Measurements from ENCODE around the gene RPS6KA1. TPM values are rescaled to one million over a fixed set of nuclear protein-coding genes. Genes with fewer than 3 reads are reported as not detected.

RPS6KA1 gene
- total RNA-seq, 2 experiments from 2014 or later: 29.1 to 29.6 TPM

DNA sequence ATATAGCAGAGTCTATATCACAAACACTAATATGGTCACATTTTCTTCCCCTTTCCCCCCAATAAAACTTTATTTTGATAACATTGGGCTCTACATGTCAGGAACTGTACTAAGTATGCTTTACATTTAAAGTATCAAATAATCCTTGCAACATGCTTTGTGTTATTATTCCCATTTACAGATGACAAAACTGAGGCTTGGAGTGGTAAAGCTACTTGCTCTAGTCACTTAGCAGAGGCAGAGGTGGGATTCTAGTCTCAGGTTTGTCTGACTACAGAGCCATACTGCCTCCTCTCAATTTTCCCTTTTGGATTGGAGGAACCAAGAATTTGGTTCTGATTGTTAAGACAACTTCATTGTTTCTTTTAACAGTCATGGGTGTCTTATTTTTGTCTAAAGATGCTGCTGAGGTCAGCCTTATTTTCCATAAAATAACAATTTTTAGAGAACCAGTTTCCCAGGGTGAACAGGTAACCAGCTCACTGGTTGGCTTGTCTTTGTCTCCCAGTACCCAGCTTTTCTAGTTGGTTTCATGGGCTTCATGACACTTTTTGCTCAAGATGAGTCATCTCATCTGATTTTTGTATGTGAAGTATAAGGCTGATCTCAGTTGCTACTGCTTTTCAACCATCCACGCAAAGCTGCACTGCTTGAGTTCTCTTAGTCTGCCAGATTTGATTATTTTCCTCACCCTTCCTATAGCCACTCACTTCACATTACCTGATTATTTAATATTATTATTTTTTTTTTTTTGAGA is 85.3 kb downstream of the RPS6KA1 start:
- Histone ChIP-seq H3K9me3 (ENCODE audit: control insufficient read depth in 1 of 2, insufficient read depth in 1 of 2, low read length in 2 of 2) (no peaks in the 10 kb centered on the region), H3K27me3 (ENCODE audit: control insufficient read depth in 1 of 2, insufficient read depth in 2 of 2, low read length in 2 of 2) (no peaks in the 10 kb centered on the region), H3K4me3 (ENCODE audit: low read length) (no peak overlapping the region), H3K27ac (ENCODE audit: low read depth in 1 of 2, low read length in 2 of 2) (no peak overlapping the region), H3K4me1 (ENCODE audit: insufficient read depth, low read length) (peaks cover 8% of the 10 kb centered on the region), H3K36me3 (ENCODE audit: insufficient read depth, low read length) (no peaks in the 10 kb centered on the region)
- Mint-ChIP-seq H3K4me1 (ENCODE audit: low read depth) (peaks cover 24% of the 10 kb centered on the region), H3K36me3 (ENCODE audit: low read depth) (no peaks in the 10 kb centered on the region), H3K9me3 (no peaks in the 10 kb centered on the region), H3K4me3 (no peak overlapping the region), H3K27me3 (no peaks in the 10 kb centered on the region), H3K27ac (no peak overlapping the region)
- ChIA-PET CTCF (interaction anchor here (1.1 to 1.2 kb wide), 2 partner anchors 12 to 174 kb away, joined by 4 to 8 read pairs; no protein-coding TSS in a partner anchor), POLR2A (interaction anchor here (1.2 to 1.8 kb wide), 2 partner anchors 82 to 173 kb away, joined by 4 to 6 read pairs; partner anchors contain the start of gene PIGV)
- TF ChIP-seq, protein P1, sequence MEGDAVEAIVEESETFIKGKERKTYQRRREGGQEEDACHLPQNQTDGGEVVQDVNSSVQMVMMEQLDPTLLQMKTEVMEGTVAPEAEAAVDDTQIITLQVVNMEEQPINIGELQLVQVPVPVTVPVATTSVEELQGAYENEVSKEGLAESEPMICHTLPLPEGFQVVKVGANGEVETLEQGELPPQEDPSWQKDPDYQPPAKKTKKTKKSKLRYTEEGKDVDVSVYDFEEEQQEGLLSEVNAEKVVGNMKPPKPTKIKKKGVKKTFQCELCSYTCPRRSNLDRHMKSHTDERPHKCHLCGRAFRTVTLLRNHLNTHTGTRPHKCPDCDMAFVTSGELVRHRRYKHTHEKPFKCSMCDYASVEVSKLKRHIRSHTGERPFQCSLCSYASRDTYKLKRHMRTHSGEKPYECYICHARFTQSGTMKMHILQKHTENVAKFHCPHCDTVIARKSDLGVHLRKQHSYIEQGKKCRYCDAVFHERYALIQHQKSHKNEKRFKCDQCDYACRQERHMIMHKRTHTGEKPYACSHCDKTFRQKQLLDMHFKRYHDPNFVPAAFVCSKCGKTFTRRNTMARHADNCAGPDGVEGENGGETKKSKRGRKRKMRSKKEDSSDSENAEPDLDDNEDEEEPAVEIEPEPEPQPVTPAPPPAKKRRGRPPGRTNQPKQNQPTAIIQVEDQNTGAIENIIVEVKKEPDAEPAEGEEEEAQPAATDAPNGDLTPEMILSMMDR (IDR thresholded peaks at IDR 0.05): no peak
- intact Hi-C loops (cut with DNase I, micrococcal nuclease): no loop called here
- no peak for ATAC-seq (ENCODE audit: poor library complexity)
- DNase-seq: no peak

DNA sequence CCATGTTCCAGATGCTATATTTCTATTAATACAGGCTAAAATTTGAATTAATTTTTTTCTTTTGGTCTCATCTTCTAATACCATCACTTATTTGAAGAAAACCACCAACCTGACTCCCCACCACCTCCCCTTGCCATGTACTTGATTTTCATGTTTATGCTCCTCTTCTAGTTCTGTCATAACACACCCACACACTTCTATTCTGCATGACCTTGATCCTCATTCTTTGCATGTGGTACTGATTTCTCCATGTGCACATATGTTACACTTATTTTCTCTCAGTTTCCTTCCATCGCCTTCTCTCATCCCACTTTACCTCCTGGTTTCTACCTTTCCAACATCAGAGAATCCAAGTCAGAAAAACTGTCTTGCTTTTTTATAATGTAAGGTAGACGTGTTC is 87.3 kb downstream of the RPS6KA1 start:
- POLR2A ChIA-PET: interaction anchor here (0.6 kb wide), 1 partner anchor 75 kb away, joined by 3 read pairs; no protein-coding TSS in a partner anchor
- Mint-ChIP-seq H3K36me3 (ENCODE audit: low read depth) (peaks cover 9% of the 10 kb centered on the region), H3K27me3 (no peaks in the 10 kb centered on the region), H3K4me3 (peak overlapping the region; percentile 11), H3K9me3 (no peaks in the 10 kb centered on the region), H3K27ac (peak overlapping the region; percentile 7), H3K4me1 (ENCODE audit: low read depth) (peaks cover 35% of the 10 kb centered on the region)
- H3K27ac ChIP-seq (ENCODE audit: low read depth in 1 of 2, low read length in 2 of 2): no peak overlapping the region
- DNase-seq (no peak), ATAC-seq (ENCODE audit: poor library complexity) (no peak)
- CTCF ChIA-PET: interaction anchor here (0.8 kb wide), 1 partner anchor 172 kb away, joined by 4 read pairs; no protein-coding TSS in a partner anchor
- H3K27me3 ChIP-seq (ENCODE audit: control insufficient read depth in 1 of 2, insufficient read depth in 2 of 2, low read length in 2 of 2): no peaks in the 10 kb centered on the region
- no peaks in the 10 kb centered on the region for H3K9me3 ChIP-seq (ENCODE audit: control insufficient read depth in 1 of 2, insufficient read depth in 1 of 2, low read length in 2 of 2)
- intact Hi-C loops (cut with DNase I, micrococcal nuclease): no loop called here
- H3K4me3 ChIP-seq (ENCODE audit: low read length): no peak overlapping the region
- H3K36me3 ChIP-seq (ENCODE audit: insufficient read depth, low read length): no peaks in the 10 kb centered on the region
- peaks cover 22% of the 10 kb centered on the region for H3K4me1 ChIP-seq (ENCODE audit: insufficient read depth, low read length)
- TF ChIP-seq, protein P1 (IDR thresholded peaks at IDR 0.05): no peak

- Histone ChIP-seq H3K4me3 (ENCODE audit: low read length) (no peak overlapping the region), H3K27ac (ENCODE audit: low read depth in 1 of 2, low read length in 2 of 2) (no peak overlapping the region), H3K36me3 (ENCODE audit: insufficient read depth, low read length) (no peaks in the 10 kb centered on the region), H3K4me1 (ENCODE audit: insufficient read depth, low read length) (peaks cover 23% of the 10 kb centered on the region), H3K27me3 (ENCODE audit: control insufficient read depth in 1 of 2, insufficient read depth in 2 of 2, low read length in 2 of 2) (no peaks in the 10 kb centered on the region), H3K9me3 (ENCODE audit: control insufficient read depth in 1 of 2, insufficient read depth in 1 of 2, low read length in 2 of 2) (no peaks in the 10 kb centered on the region)
- Mint-ChIP-seq H3K27ac (peak overlapping the region; percentile 90), H3K9me3 (no peaks in the 10 kb centered on the region), H3K4me1 (ENCODE audit: low read depth) (peaks cover 35% of the 10 kb centered on the region), H3K36me3 (ENCODE audit: low read depth) (peaks cover 9% of the 10 kb centered on the region), H3K27me3 (no peaks in the 10 kb centered on the region), H3K4me3 (peak overlapping the region; percentile 48)
- CTCF ChIA-PET: no interaction called here
- DNase-seq (no peak), ATAC-seq (ENCODE audit: poor library complexity) (no peak)
- POLR2A ChIA-PET: interaction anchor here (1.4 kb wide), 1 partner anchor 125 kb away, joined by 3 read pairs; no protein-coding TSS in a partner anchor
- TF ChIP-seq, protein P1 (IDR thresholded peaks at IDR 0.05): no peak
- intact Hi-C loops (cut with DNase I, micrococcal nuclease): no loop called here
These were observed 89.0 kb downstream of the RPS6KA1 start for GRCh38 chr1:26618561-26618960.

Small RNA genes within 50 kb of the gene (microRNA-seq; reads per million reads assigned to microRNA genes)
- gene MIR1976 (ENCODE audit: borderline microRNAs expressed, borderline replicate concordance): 7.7 reads per million, percentile 33 among the genes with 10 or more reads in this experiment

Other genes with a start within 250 kb of the RPS6KA1 start
- 100 to 1,000 TPM; 178 to 193 TPM for gene SH3BGRL3, start 249.7 kb upstream of the RPS6KA1 start, total RNA-seq
- gene UBXN11, start 223.1 kb upstream of the RPS6KA1 start, total RNA-seq: 10 to 100 TPM; 39.3 to 42.3 TPM
- 100 to 1,000 TPM; 582 to 608 TPM for gene CD52, start 211.8 kb upstream of the RPS6KA1 start, total RNA-seq
- 1 to 10 TPM; 1.3 to 1.4 TPM for gene CRYBG2, start 175.6 kb upstream of the RPS6KA1 start, total RNA-seq
- gene ZNF683, start 157.0 kb upstream of the RPS6KA1 start, total RNA-seq: under 1 TPM in 1 of 2 experiments, not detected in 1; 0.41 TPM
- gene LIN28A, start 118.9 kb upstream of the RPS6KA1 start, total RNA-seq: not detected
- gene DHDDS, start 97.4 kb upstream of the RPS6KA1 start, total RNA-seq: 10 to 100 TPM; 26.3 to 26.8 TPM
- gene HMGN2, start 57.3 kb upstream of the RPS6KA1 start, total RNA-seq: 100 to 1,000 TPM; 323 to 330 TPM
- 100 to 1,000 TPM; 102 to 103 TPM for gene ARID1A, start 166.3 kb downstream of the RPS6KA1 start, total RNA-seq

All from CD4-positive, alpha-beta T cell (primary cell).